GM18499 (cell line): ENCODE data around the gene NCBP3.

ENCODE experiments used
- ATAC-seq: cut with Tn5 transposase; IDR thresholded peaks from one replicate; pipeline ENCODE4 v1.9.1; 2021; ENCODE audit warnings: moderate number of reproducible peaks; ENCODE audit not compliant: insufficient read depth, unreplicated experiment

NCBP3 gene

GRCh38 chr17:3762922-3763776, 82.9 kb downstream of the NCBP3 start:
- peak; percentile 77 for ATAC-seq

GRCh38 chr17:3761918-3762380, 84.1 kb downstream of the NCBP3 start:
- ATAC-seq, result no peak

- no peak for ATAC-seq
These were observed 84.8 kb downstream of the NCBP3 start for GRCh38 chr17:3761036-3761917.

- ATAC-seq, result no peak
These were observed 86.3 kb downstream of the NCBP3 start for GRCh38 chr17:3759597-3760216.

- no peak for ATAC-seq
These were observed 90.6 kb downstream of the NCBP3 start for GRCh38 chr17:3755335-3756030.

GRCh38 chr17:3754458-3755334, 91.3 kb downstream of the NCBP3 start:
- ATAC-seq, result no peak

- no peak for ATAC-seq
These were observed 92.0 kb downstream of the NCBP3 start for GRCh38 chr17:3754066-3754457.

- no peak for ATAC-seq
These were observed 92.4 kb downstream of the NCBP3 start for GRCh38 chr17:3753624-3754023.
